ENCODE results near the gene UBE2J2. TPM values are rescaled to one million over a fixed set of nuclear protein-coding genes. Genes with fewer than 3 reads are reported as not detected.

The UBE2J2 gene
- total and polyA plus RNA-seq, 2 experiments from 2014 or later: 49.7 to 63.5 TPM

DNA sequence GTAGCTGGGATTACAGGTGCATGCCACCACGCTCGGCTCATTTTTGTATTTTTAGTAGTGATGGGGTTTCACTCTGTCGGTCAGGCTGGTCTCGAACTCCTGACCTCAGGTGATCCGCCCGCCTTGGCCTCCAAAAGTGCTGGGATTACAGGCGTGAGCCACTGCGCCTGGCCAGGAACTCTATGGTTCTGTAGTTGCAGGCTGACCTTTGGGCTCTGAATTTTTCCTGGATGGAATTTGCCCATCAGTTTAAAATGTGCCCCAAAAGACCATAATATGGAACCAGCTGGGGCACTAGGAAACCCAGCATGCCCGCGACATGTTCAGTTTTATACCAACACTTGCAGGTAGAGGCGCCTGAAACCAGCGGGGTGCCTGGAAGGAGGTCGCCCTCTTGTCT lies 5.0 kb upstream of the UBE2J2 start:
- Histone ChIP-seq H3K9ac (no peak overlapping the region), H3K27ac (no peak overlapping the region), H3K79me2 (ENCODE audit: insufficient read depth) (no peaks in the 10 kb centered on the region), H3F3A (ENCODE audit: insufficient read depth) (no peaks in the 10 kb centered on the region), H3K4me2 (ENCODE audit: unreplicated experiment) (no peak overlapping the region), H2AFZ (no peak overlapping the region), H3K4me1 (ENCODE audit: insufficient read depth) (no peaks in the 10 kb centered on the region), H3K36me3 (ENCODE audit: low read depth) (no peaks in the 10 kb centered on the region), H3K27me3 (replicated peaks; ENCODE audit: insufficient read depth) (no peaks in the 10 kb centered on the region), H3K4me3 (no peak overlapping the region), H3K9me2 (ENCODE audit: insufficient read depth) (no peaks in the 10 kb centered on the region), H4K20me1 (ENCODE audit: insufficient read depth) (no peaks in the 10 kb centered on the region), H3K9me3 (ENCODE audit: low read depth) (no peaks in the 10 kb centered on the region)
- 96 to 98% methylated on average over 13 of the region's 13 CpGs for WGBS, 2 experiments (ENCODE audit: low coverage in 1 of 2, low lambda C conversion rate in 2 of 2, missing lambda C conversion rate in 2 of 2)
- in situ Hi-C loops (cut with MboI): no loop called here
- TF ChIP-seq EZH2phosphoT487 (IDR thresholded peaks at IDR 0.05; ENCODE audit: insufficient read depth, low read depth) (no peak), EZH2 (IDR thresholded peaks at IDR 0.05; ENCODE audit: insufficient read depth, poor library complexity, severe bottlenecking) (no peak)
- no peak for DNase-seq

DNA sequence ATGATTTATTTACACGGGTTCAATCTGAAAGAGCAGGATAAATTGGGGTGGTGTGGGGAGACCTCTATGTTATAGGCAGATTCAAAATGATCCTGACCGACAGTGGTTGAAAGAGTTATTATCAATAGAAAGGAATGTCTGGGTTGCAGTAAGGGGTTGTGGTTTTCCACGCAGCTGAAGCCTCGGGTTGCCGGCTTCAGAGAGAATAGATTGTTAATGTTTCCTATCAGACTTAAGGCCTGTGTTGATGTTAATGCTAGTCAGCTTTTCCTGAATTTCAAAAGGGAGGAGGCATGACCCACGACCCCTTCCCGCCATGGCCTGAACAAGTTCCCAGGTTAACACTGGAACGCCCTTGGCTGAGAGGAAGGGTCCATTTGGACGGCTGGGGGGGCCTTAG lies 2.2 kb upstream of the UBE2J2 start:
- Histone ChIP-seq H3K4me2 (ENCODE audit: unreplicated experiment) (no peak overlapping the region), H3K9me2 (ENCODE audit: insufficient read depth) (no peaks in the 10 kb centered on the region), H2AFZ (no peak overlapping the region), H3K36me3 (ENCODE audit: low read depth) (no peaks in the 10 kb centered on the region), H3K9me3 (ENCODE audit: low read depth) (no peaks in the 10 kb centered on the region), H3F3A (ENCODE audit: insufficient read depth) (no peaks in the 10 kb centered on the region), H3K79me2 (ENCODE audit: insufficient read depth) (peaks cover 26% of the 10 kb centered on the region), H4K20me1 (ENCODE audit: insufficient read depth) (no peaks in the 10 kb centered on the region), H3K4me1 (ENCODE audit: insufficient read depth) (peaks cover 18% of the 10 kb centered on the region), H3K27ac (no peak overlapping the region), H3K9ac (no peak overlapping the region), H3K27me3 (replicated peaks; ENCODE audit: insufficient read depth) (no peaks in the 10 kb centered on the region), H3K4me3 (no peak overlapping the region)
- in situ Hi-C loops (cut with MboI): no loop called here
- no peak for DNase-seq
- 89 to 91% methylated on average over 9 of the region's 9 CpGs for WGBS, 2 experiments (ENCODE audit: low coverage in 1 of 2, low lambda C conversion rate in 2 of 2, missing lambda C conversion rate in 2 of 2)
- TF ChIP-seq EZH2phosphoT487 (IDR thresholded peaks at IDR 0.05; ENCODE audit: insufficient read depth, low read depth): no peak
- no peak for TF ChIP-seq EZH2 (IDR thresholded peaks at IDR 0.05; ENCODE audit: insufficient read depth, poor library complexity, severe bottlenecking)

GRCh38 chr1:1274931-1275431 lies 1.3 kb upstream of the UBE2J2 start:
- in situ Hi-C loops (cut with MboI): no loop called here
- Histone ChIP-seq H2AFZ (peak overlapping the region; percentile 72; the same call in 1 of the 2 replicates), H3K9ac (0 out of 2 replicates have a peak overlapping the region, but pooled peaks have one; percentile 96), H3K27me3 (replicated peaks; ENCODE audit: insufficient read depth) (no peaks in the 10 kb centered on the region), H3K27ac (no peak overlapping the region), H4K20me1 (ENCODE audit: insufficient read depth) (no peaks in the 10 kb centered on the region), H3K4me3 (no peak overlapping the region; the same call in 1 of the 2 replicates), H3F3A (ENCODE audit: insufficient read depth) (no peaks in the 10 kb centered on the region), H3K9me2 (ENCODE audit: insufficient read depth) (no peaks in the 10 kb centered on the region), H3K4me1 (ENCODE audit: insufficient read depth) (peaks cover 26% of the 10 kb centered on the region), H3K9me3 (ENCODE audit: low read depth) (no peaks in the 10 kb centered on the region), H3K4me2 (ENCODE audit: unreplicated experiment) (peak overlapping the region; percentile 73), H3K36me3 (ENCODE audit: low read depth) (no peaks in the 10 kb centered on the region), H3K79me2 (ENCODE audit: insufficient read depth) (peaks cover 35% of the 10 kb centered on the region)
- TF ChIP-seq EZH2 (IDR thresholded peaks at IDR 0.05; ENCODE audit: insufficient read depth, poor library complexity, severe bottlenecking) (no peak), EZH2phosphoT487 (IDR thresholded peaks at IDR 0.05; ENCODE audit: insufficient read depth, low read depth) (no peak)
- 79 to 84% methylated on average over 12 to 15 of the region's 15 CpGs for WGBS, 2 experiments (ENCODE audit: low coverage in 1 of 2, low lambda C conversion rate in 2 of 2, missing lambda C conversion rate in 2 of 2)
- no peak for DNase-seq

DNA sequence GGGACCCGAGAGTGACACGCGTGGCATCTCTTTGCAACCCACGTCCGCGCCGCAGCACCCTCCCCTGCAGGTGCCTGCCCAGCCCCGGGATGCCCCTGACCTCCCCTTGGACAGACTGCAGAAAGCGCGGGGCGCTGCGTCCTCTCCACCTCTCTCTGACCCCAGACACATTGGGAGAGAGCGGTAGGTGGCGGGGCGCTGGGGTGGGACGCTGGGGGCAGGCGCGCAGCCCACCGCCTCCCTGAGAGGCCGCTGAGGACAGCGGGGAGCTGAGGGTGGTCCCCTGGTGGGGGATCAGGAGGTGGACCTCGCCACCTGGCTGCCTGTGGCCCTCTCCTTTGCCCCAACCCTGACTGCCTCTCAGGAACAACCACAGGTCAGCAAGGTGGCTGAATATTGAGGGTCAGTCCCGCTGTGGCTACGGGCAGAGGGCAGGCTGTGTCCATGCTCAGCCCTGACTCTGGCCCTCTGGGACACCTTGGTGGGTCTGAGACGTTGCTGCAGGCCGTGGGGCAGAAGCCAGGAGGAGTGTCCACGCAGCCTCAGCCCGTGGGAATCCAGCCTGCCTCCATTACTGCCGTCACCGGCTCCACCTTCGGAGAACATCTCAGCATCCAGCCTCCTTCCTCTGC lies 761 bp upstream of the UBE2J2 start:
- no peaks in the 10 kb centered on the region for H3K27me3 ChIP-seq (replicated peaks; ENCODE audit: insufficient read depth)
- TF ChIP-seq EZH2 (IDR thresholded peaks at IDR 0.05; ENCODE audit: insufficient read depth, poor library complexity, severe bottlenecking) (no peak), EZH2phosphoT487 (IDR thresholded peaks at IDR 0.05; ENCODE audit: insufficient read depth, low read depth) (no peak)
- in situ Hi-C loops (cut with MboI): no loop called here
- H2AFZ ChIP-seq: peak overlapping the region; percentile 72
- peak overlapping the region; percentile 96 for H3K9ac ChIP-seq
- H3F3A ChIP-seq (ENCODE audit: insufficient read depth): no peaks in the 10 kb centered on the region
- H3K4me2 ChIP-seq (ENCODE audit: unreplicated experiment): peak overlapping the region; percentile 73
- H3K9me3 ChIP-seq (ENCODE audit: low read depth): no peaks in the 10 kb centered on the region
- H3K9me2 ChIP-seq (ENCODE audit: insufficient read depth): no peaks in the 10 kb centered on the region
- 15 to 16% methylated on average over 31 of the region's 31 CpGs for WGBS, 2 experiments (ENCODE audit: low coverage in 1 of 2, low lambda C conversion rate in 2 of 2, missing lambda C conversion rate in 2 of 2)
- peak overlapping the region; percentile 96 for H3K4me3 ChIP-seq
- no peaks in the 10 kb centered on the region for H4K20me1 ChIP-seq (ENCODE audit: insufficient read depth)
- no peak for DNase-seq
- H3K36me3 ChIP-seq (ENCODE audit: low read depth): no peaks in the 10 kb centered on the region
- no peak overlapping the region for H3K27ac ChIP-seq
- peaks cover 41% of the 10 kb centered on the region for H3K79me2 ChIP-seq (ENCODE audit: insufficient read depth)
- H3K4me1 ChIP-seq (ENCODE audit: insufficient read depth): peaks cover 26% of the 10 kb centered on the region
